ENCODE data around the gene YPEL1.

GRCh38 chr22:21673534-21674321 is 61.9 kb downstream of the YPEL1 start:
- TF ChIP-seq EZH2 (IDR thresholded peaks at IDR 0.05; ENCODE audit: borderline replicate concordance, insufficient read depth, low read depth, low read length, poor library complexity, severe bottlenecking) (no peak), CTCF (IDR thresholded peaks at IDR 0.05) (no peak)

All from B cell (primary cell).